ENCODE results near the gene MED12. TPM values are rescaled to one million over a fixed set of nuclear protein-coding genes. Genes with fewer than 3 reads are reported as not detected.
A peak's percentile ranks its signal among the peaks of the same experiment; 100 is the strongest.

Gene MED12
- total RNA-seq, 1 donor from 2014 or later, result 33.8 TPM

- H3K36me3 Mint-ChIP-seq (ENCODE audit: low read depth, unreplicated experiment), result no peaks in the 10 kb centered on the region
- no peaks in the 10 kb centered on the region for H3K9me3 ChIP-seq (ENCODE audit: insufficient read depth, low read depth, low read length)
- no peak for DNase-seq (ENCODE audit: low read depth)
- H3K27me3 Mint-ChIP-seq (ENCODE audit: low read depth, unreplicated experiment), result no peaks in the 10 kb centered on the region
- H3K4me3 Mint-ChIP-seq (ENCODE audit: unreplicated experiment), result no peak overlapping the region
- H3K4me1 ChIP-seq (ENCODE audit: insufficient read depth, low read length), result no peaks in the 10 kb centered on the region
- no peak overlapping the region for H3K4me2 ChIP-seq (ENCODE audit: low read length)
- H3K9ac ChIP-seq (ENCODE audit: low read length), result no peak overlapping the region
- no peaks in the 10 kb centered on the region for H3K36me3 ChIP-seq (ENCODE audit: insufficient read depth, low read length)
- H3K27ac Mint-ChIP-seq (ENCODE audit: unreplicated experiment), result no peak overlapping the region
- H3K27me3 ChIP-seq (ENCODE audit: insufficient read depth, low read length), result no peaks in the 10 kb centered on the region
- H3K4me1 Mint-ChIP-seq (ENCODE audit: low read depth, unreplicated experiment), result no peaks in the 10 kb centered on the region
- no peaks in the 10 kb centered on the region for H4K20me1 ChIP-seq (ENCODE audit: insufficient read depth, low read length)
- no peak overlapping the region for H2AFZ ChIP-seq (ENCODE audit: low read depth, low read length)
- peak; percentile 20 for FAIRE-seq
- H3K4me3 ChIP-seq (ENCODE audit: insufficient read depth, low read depth, low read length), result no peak overlapping the region
- TF ChIP-seq CTCF (IDR thresholded peaks at IDR 0.05; ENCODE audit: insufficient read depth, low read depth, low read length) (no peak), EZH2 (IDR thresholded peaks at IDR 0.05; ENCODE audit: insufficient read depth, low read length) (no peak)
- no peaks in the 10 kb centered on the region for H3K9me3 Mint-ChIP-seq (ENCODE audit: unreplicated experiment)
- no peaks in the 10 kb centered on the region for H3K79me2 ChIP-seq (ENCODE audit: insufficient read depth, low read length)
- no peak overlapping the region for H3K27ac ChIP-seq (ENCODE audit: low read depth, low read length)
These were observed 40.9 kb downstream of the MED12 start for GRCh38 chrX:71159335-71159734.

- H3K36me3 Mint-ChIP-seq (ENCODE audit: low read depth, unreplicated experiment), result no peaks in the 10 kb centered on the region
- H3K27ac Mint-ChIP-seq (ENCODE audit: unreplicated experiment), result no peak overlapping the region
These were observed 42.1 kb downstream of the MED12 start for GRCh38 chrX:71160475-71160874.

More at GRCh38 chrX:71160475-71160874, 42.1 kb downstream of the MED12 start:
- no peak overlapping the region for H2AFZ ChIP-seq (ENCODE audit: low read depth, low read length)
- FAIRE-seq (peak; percentile 59), DNase-seq (ENCODE audit: low read depth) (no peak)
- TF ChIP-seq CTCF (IDR thresholded peaks at IDR 0.05; ENCODE audit: insufficient read depth, low read depth, low read length) (no peak), EZH2 (IDR thresholded peaks at IDR 0.05; ENCODE audit: insufficient read depth, low read length) (no peak)
- no peak overlapping the region for H3K9ac ChIP-seq (ENCODE audit: low read length)
- no peaks in the 10 kb centered on the region for H3K4me1 Mint-ChIP-seq (ENCODE audit: low read depth, unreplicated experiment)
- no peak overlapping the region for H3K27ac ChIP-seq (ENCODE audit: low read depth, low read length)
- no peaks in the 10 kb centered on the region for H3K9me3 ChIP-seq (ENCODE audit: insufficient read depth, low read depth, low read length)
- H3K36me3 ChIP-seq (ENCODE audit: insufficient read depth, low read length), result no peaks in the 10 kb centered on the region
- no peak overlapping the region for H3K4me3 Mint-ChIP-seq (ENCODE audit: unreplicated experiment)
- no peak overlapping the region for H3K4me3 ChIP-seq (ENCODE audit: insufficient read depth, low read depth, low read length)
- no peaks in the 10 kb centered on the region for H3K79me2 ChIP-seq (ENCODE audit: insufficient read depth, low read length)
- H3K27me3 ChIP-seq (ENCODE audit: insufficient read depth, low read length), result no peaks in the 10 kb centered on the region
- H3K9me3 Mint-ChIP-seq (ENCODE audit: unreplicated experiment), result no peaks in the 10 kb centered on the region
- H4K20me1 ChIP-seq (ENCODE audit: insufficient read depth, low read length), result no peaks in the 10 kb centered on the region
- no peaks in the 10 kb centered on the region for H3K4me1 ChIP-seq (ENCODE audit: insufficient read depth, low read length)
- H3K4me2 ChIP-seq (ENCODE audit: low read length), result no peak overlapping the region
- no peaks in the 10 kb centered on the region for H3K27me3 Mint-ChIP-seq (ENCODE audit: low read depth, unreplicated experiment)

All from astrocyte (in vitro differentiated cells and primary cell).